ENCODE results near the gene GALNT17. TPM values are rescaled to one million over a fixed set of nuclear protein-coding genes. Genes with fewer than 3 reads are reported as not detected.

GALNT17 gene
- total RNA-seq, 4 donors from 2014 or later, result 4.4 to 33.8 (median 11.3) TPM

- TF ChIP-seq CTCF (IDR thresholded peaks at IDR 0.05) (no peak), POLR2A (IDR thresholded peaks at IDR 0.05) (no peak)
- intact Hi-C loops (cut with DNase I; ENCODE audit: low total_unique reads), result no loop called here
- Histone ChIP-seq H3K27ac (no peak overlapping the region), H3K36me3 (no peaks in the 10 kb centered on the region), H3K9me3 (no peaks in the 10 kb centered on the region), H3K4me3 (no peak overlapping the region), H3K27me3 (no peaks in the 10 kb centered on the region), H3K4me1 (no peaks in the 10 kb centered on the region)
- DNase-seq, result no peak
Measured at GRCh38 chr7:71403202-71403946, 271.4 kb downstream of the GALNT17 start.

- Histone ChIP-seq H3K36me3 (no peaks in the 10 kb centered on the region), H3K27ac (no peak overlapping the region), H3K4me3 (no peak overlapping the region), H3K9me3 (no peaks in the 10 kb centered on the region), H3K4me1 (no peaks in the 10 kb centered on the region), H3K27me3 (no peaks in the 10 kb centered on the region)
- DNase-seq, result no peak
- no peak for TF ChIP-seq CTCF (IDR thresholded peaks at IDR 0.05)
- TF ChIP-seq POLR2A (IDR thresholded peaks at IDR 0.05), result no peak
- intact Hi-C loops (cut with DNase I; ENCODE audit: low total_unique reads), result no loop called here
Measured at GRCh38 chr7:71404726-71405345, 272.9 kb downstream of the GALNT17 start.

GRCh38 chr7:71408271-71408670, 276.3 kb downstream of the GALNT17 start:
- no peaks in the 10 kb centered on the region for H3K9me3 ChIP-seq
- TF ChIP-seq CTCF (IDR thresholded peaks at IDR 0.05) (no peak), POLR2A (IDR thresholded peaks at IDR 0.05) (no peak)
- H3K36me3 ChIP-seq, result no peaks in the 10 kb centered on the region
- no peak overlapping the region for H3K4me3 ChIP-seq
- DNase-seq, result no peak
- no peak overlapping the region for H3K27ac ChIP-seq
- no peaks in the 10 kb centered on the region for H3K27me3 ChIP-seq
- no peaks in the 10 kb centered on the region for H3K4me1 ChIP-seq
- intact Hi-C loops (cut with DNase I; ENCODE audit: low total_unique reads), result no loop called here

GRCh38 chr7:71409550-71410157, 277.7 kb downstream of the GALNT17 start:
- Histone ChIP-seq H3K36me3 (no peaks in the 10 kb centered on the region), H3K9me3 (no peaks in the 10 kb centered on the region), H3K27ac (no peak overlapping the region), H3K4me3 (no peak overlapping the region), H3K4me1 (no peaks in the 10 kb centered on the region), H3K27me3 (no peaks in the 10 kb centered on the region)
- no peak for DNase-seq
- intact Hi-C loops (cut with DNase I; ENCODE audit: low total_unique reads), result no loop called here
- no peak for TF ChIP-seq POLR2A (IDR thresholded peaks at IDR 0.05)
- TF ChIP-seq CTCF (IDR thresholded peaks at IDR 0.05), result no peak

- Histone ChIP-seq H3K36me3 (no peaks in the 10 kb centered on the region), H3K4me1 (no peaks in the 10 kb centered on the region), H3K27me3 (no peaks in the 10 kb centered on the region), H3K4me3 (no peak overlapping the region), H3K27ac (no peak overlapping the region), H3K9me3 (no peaks in the 10 kb centered on the region)
- TF ChIP-seq CTCF (IDR thresholded peaks at IDR 0.05), result no peak
- TF ChIP-seq POLR2A (IDR thresholded peaks at IDR 0.05), result no peak
- DNase-seq, result no peak
- intact Hi-C loops (cut with DNase I; ENCODE audit: low total_unique reads), result no loop called here
Measured at GRCh38 chr7:71411475-71411874, 279.5 kb downstream of the GALNT17 start.

Measured in uterus (tissue), 4 donors.